NT2/D1 (cell line): ENCODE results near the gene KRT72.

ENCODE experiments used
- DNase-seq: peaks from one replicate; pipeline ENCODE4 v3.0.0-alpha.2; 2011; ENCODE audit warnings: low read depth, low spot score
- H3K27me3 ChIP-seq: 2 replicates; pipeline ENCODE4 v1.6.0; 2011; ENCODE audit warnings: mild to moderate bottlenecking; ENCODE audit not compliant: insufficient read length, insufficient read depth
- H3K36me3 ChIP-seq: 2 replicates; pipeline ENCODE4 v1.6.1; 2011; ENCODE audit warnings: mild to moderate bottlenecking, low read length, mixed read lengths; ENCODE audit not compliant: insufficient read depth, insufficient read length
- H3K4me1 ChIP-seq: 2 replicates; pipeline ENCODE4 v1.5.1; 2011; ENCODE audit not compliant: insufficient read depth, insufficient read length
- H3K4me3 ChIP-seq: 2 replicates; pipeline ENCODE4 v1.5.1; 2011; ENCODE audit warnings: low read depth; ENCODE audit not compliant: insufficient read length
- H3K9ac ChIP-seq: 2 replicates; pipeline ENCODE4 v1.6.0; 2011; ENCODE audit warnings: low read depth; ENCODE audit not compliant: insufficient read length
- H3K9me3 ChIP-seq: 2 replicates; pipeline ENCODE4 v1.5.1; 2011; ENCODE audit warnings: mild to moderate bottlenecking, low read length; ENCODE audit not compliant: insufficient read depth
- SUZ12 ChIP-seq: IDR thresholded peaks from 2 replicates; pipeline ENCODE4 v1.6.1; 2011; ENCODE audit not compliant: insufficient read length, insufficient read depth; ENCODE audit errors: extremely low read depth
- YY1 ChIP-seq: IDR thresholded peaks from 2 replicates; pipeline ENCODE4 v1.6.1; 2011; ENCODE audit not compliant: insufficient read length, insufficient read depth
- ZNF274 ChIP-seq: IDR thresholded peaks from 2 replicates; pipeline ENCODE4 v1.6.1; 2011; ENCODE audit warnings: mild to moderate bottlenecking, low read depth, low read length

The KRT72 gene

GRCh38 chr12:52551216-52551865, 49.9 kb downstream of the KRT72 start:
- H3K36me3 ChIP-seq = no peaks in the 10 kb centered on the region
- no peaks in the 10 kb centered on the region for H3K9me3 ChIP-seq
- no peaks in the 10 kb centered on the region for H3K4me1 ChIP-seq
- no peak overlapping the region for H3K4me3 ChIP-seq
- H3K27me3 ChIP-seq = peaks cover 4% of the 10 kb centered on the region
- no peak overlapping the region for H3K9ac ChIP-seq
- TF ChIP-seq SUZ12 (no peak), ZNF274 (no peak), YY1 (no peak)
- no peak for DNase-seq

- no peak for DNase-seq
- no peak for TF ChIP-seq ZNF274
- TF ChIP-seq YY1 = no peak
- no peak for TF ChIP-seq SUZ12
- Histone ChIP-seq H3K4me1 (no peaks in the 10 kb centered on the region), H3K9me3 (no peaks in the 10 kb centered on the region), H3K9ac (no peak overlapping the region), H3K27me3 (peaks cover 4% of the 10 kb centered on the region), H3K4me3 (no peak overlapping the region), H3K36me3 (no peaks in the 10 kb centered on the region)
Measured at GRCh38 chr12:52546126-52546525, 55.1 kb downstream of the KRT72 start.

GRCh38 chr12:52543985-52544883, 57.0 kb downstream of the KRT72 start:
- Histone ChIP-seq H3K36me3 (no peaks in the 10 kb centered on the region), H3K9me3 (no peaks in the 10 kb centered on the region), H3K27me3 (no peaks in the 10 kb centered on the region), H3K4me3 (no peak overlapping the region), H3K9ac (no peak overlapping the region), H3K4me1 (peaks cover 2% of the 10 kb centered on the region)
- TF ChIP-seq YY1 (no peak), SUZ12 (no peak), ZNF274 (no peak)
- no peak for DNase-seq

GRCh38 chr12:52542785-52543318, 58.4 kb downstream of the KRT72 start:
- TF ChIP-seq SUZ12 = no peak
- TF ChIP-seq ZNF274 = no peak
- no peak for TF ChIP-seq YY1
- Histone ChIP-seq H3K9ac (no peak overlapping the region), H3K4me1 (peaks cover 2% of the 10 kb centered on the region), H3K9me3 (no peaks in the 10 kb centered on the region), H3K4me3 (no peak overlapping the region), H3K36me3 (no peaks in the 10 kb centered on the region), H3K27me3 (no peaks in the 10 kb centered on the region)
- no peak for DNase-seq

- no peaks in the 10 kb centered on the region for H3K36me3 ChIP-seq
- peaks cover 2% of the 10 kb centered on the region for H3K4me1 ChIP-seq
- TF ChIP-seq ZNF274 (no peak), SUZ12 (no peak), YY1 (no peak)
- no peaks in the 10 kb centered on the region for H3K9me3 ChIP-seq
- H3K4me3 ChIP-seq = no peak overlapping the region
- H3K9ac ChIP-seq = no peak overlapping the region
- no peaks in the 10 kb centered on the region for H3K27me3 ChIP-seq
- no peak for DNase-seq
Measured at GRCh38 chr12:52542157-52542556, 59.1 kb downstream of the KRT72 start.

GRCh38 chr12:52541709-52542108, 59.6 kb downstream of the KRT72 start:
- no peak overlapping the region for H3K4me3 ChIP-seq
- H3K9ac ChIP-seq = no peak overlapping the region
- no peaks in the 10 kb centered on the region for H3K9me3 ChIP-seq
- no peak for DNase-seq
- peaks cover 2% of the 10 kb centered on the region for H3K4me1 ChIP-seq
- H3K36me3 ChIP-seq = no peaks in the 10 kb centered on the region
- TF ChIP-seq SUZ12 (no peak), YY1 (no peak)
- H3K27me3 ChIP-seq = no peaks in the 10 kb centered on the region

- TF ChIP-seq ZNF274 = no peak
- no peak for TF ChIP-seq SUZ12
- TF ChIP-seq YY1 = no peak
- no peak for DNase-seq
- Histone ChIP-seq H3K9me3 (no peaks in the 10 kb centered on the region), H3K9ac (no peak overlapping the region), H3K36me3 (no peaks in the 10 kb centered on the region), H3K4me1 (peaks cover 2% of the 10 kb centered on the region), H3K4me3 (no peak overlapping the region), H3K27me3 (no peaks in the 10 kb centered on the region)
Measured at GRCh38 chr12:52540531-52540930, 60.7 kb downstream of the KRT72 start.

- Histone ChIP-seq H3K27me3 (no peaks in the 10 kb centered on the region), H3K9ac (no peak overlapping the region), H3K4me3 (no peak overlapping the region), H3K9me3 (no peaks in the 10 kb centered on the region), H3K36me3 (no peaks in the 10 kb centered on the region), H3K4me1 (peaks cover 2% of the 10 kb centered on the region)
- no peak for TF ChIP-seq YY1
- no peak for DNase-seq
Measured at GRCh38 chr12:52539821-52540173, 61.5 kb downstream of the KRT72 start.
